Measurements from ENCODE around the gene MACROH2A1.

DNA sequence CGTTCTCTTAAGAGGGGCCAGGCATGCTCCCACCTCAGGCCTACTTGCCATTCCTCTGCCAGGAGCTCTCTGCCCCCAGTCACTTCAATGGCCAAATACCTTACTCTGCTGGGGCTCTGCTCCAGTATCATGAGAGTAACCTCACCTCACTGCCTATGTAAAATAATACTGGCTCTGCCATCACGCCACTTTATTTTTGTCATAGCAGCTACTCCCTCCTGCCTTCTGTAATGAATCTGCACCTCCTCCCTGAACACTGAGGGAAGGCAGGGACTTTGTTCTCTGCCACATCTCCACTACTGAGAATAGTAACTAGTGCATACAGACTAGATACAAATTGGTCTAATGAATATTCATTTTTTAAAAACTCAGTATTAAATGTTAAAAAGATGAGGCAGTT lies 33.8 kb downstream of the MACROH2A1 start:
- TF ChIP-seq ZNF274 (IDR thresholded peaks at IDR 0.05; ENCODE audit: low read depth, low read length) (no peak), SUZ12 (IDR thresholded peaks at IDR 0.05; ENCODE audit: extremely low read depth, insufficient read depth, insufficient read length) (no peak)
